ENCODE measurements around the gene EHBP1L1. TPM values are rescaled to one million over a fixed set of nuclear protein-coding genes. Genes with fewer than 3 reads are reported as not detected.

EHBP1L1 gene
- total and polyA plus RNA-seq, 2 of the 13 experiments (the other 11 are each of a cell fraction or from before 2014, with no cell fraction given), result 8.3 to 10.6 TPM

- TF ChIP-seq E2F2 (CRISPR knock-in tag; IDR thresholded peaks at IDR 0.05; ENCODE audit: borderline replicate concordance) (0 out of 2 replicates have a peak, but pooled peaks have one; percentile 32), FOXK2 (IDR thresholded peaks at IDR 0.05) (no peak), GATAD1 (CRISPR knock-in tag; IDR thresholded peaks at IDR 0.05) (0 out of 2 replicates have a peak, but pooled peaks have one; percentile 24), SMARCE1 (IDR thresholded peaks at IDR 0.05; ENCODE audit: borderline replicate concordance) (no peak), ARNTL (CRISPR knock-in tag; IDR thresholded peaks at IDR 0.05) (no peak), ZNF276 (CRISPR knock-in tag; IDR thresholded peaks at IDR 0.05; ENCODE audit: low read depth) (no peak), TEAD3 (CRISPR knock-in tag; optimal IDR thresholded peaks at IDR 0.05; ENCODE audit: borderline replicate concordance) (peak; percentile 56), ZFP36 (IDR thresholded peaks at IDR 0.05; ENCODE audit: borderline replicate concordance, low read depth, low read length, partially characterized antibody) (no peak), SAP130 (CRISPR knock-in tag; IDR thresholded peaks at IDR 0.05; ENCODE audit: low read depth) (peak; percentile 90), MAZ (IDR thresholded peaks at IDR 0.05; ENCODE audit: borderline replicate concordance, low read depth, low read length) (peak; percentile 57; the same call in 1 of the 2 replicates), MAZ (CRISPR knock-in tag; IDR thresholded peaks at IDR 0.05; ENCODE audit: low read depth) (no peak), CEBPZ (IDR thresholded peaks at IDR 0.05; ENCODE audit: low read length) (no peak), RXRB (CRISPR knock-in tag; IDR thresholded peaks at IDR 0.05; ENCODE audit: borderline replicate concordance) (peak; percentile 79), ZNF691 (CRISPR knock-in tag; IDR thresholded peaks at IDR 0.05; ENCODE audit: borderline replicate concordance, low read depth) (peak; percentile 77; the same call in 1 of the 2 replicates), NFE2 (CRISPR knock-in tag; IDR thresholded peaks at IDR 0.05) (no peak)
- TF ChIP-seq, protein P1, sequence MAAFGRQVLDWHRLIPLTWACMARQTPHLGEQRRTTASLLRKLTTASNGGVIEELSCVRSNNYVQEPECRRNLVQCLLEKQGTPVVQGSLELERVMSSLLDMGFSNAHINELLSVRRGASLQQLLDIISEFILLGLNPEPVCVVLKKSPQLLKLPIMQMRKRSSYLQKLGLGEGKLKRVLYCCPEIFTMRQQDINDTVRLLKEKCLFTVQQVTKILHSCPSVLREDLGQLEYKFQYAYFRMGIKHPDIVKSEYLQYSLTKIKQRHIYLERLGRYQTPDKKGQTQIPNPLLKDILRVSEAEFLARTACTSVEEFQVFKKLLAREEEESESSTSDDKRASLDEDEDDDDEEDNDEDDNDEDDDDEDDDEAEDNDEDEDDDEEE (CRISPR knock-in tag; IDR thresholded peaks at IDR 0.05), result no peak
- TF ChIP-seq, protein P2, sequence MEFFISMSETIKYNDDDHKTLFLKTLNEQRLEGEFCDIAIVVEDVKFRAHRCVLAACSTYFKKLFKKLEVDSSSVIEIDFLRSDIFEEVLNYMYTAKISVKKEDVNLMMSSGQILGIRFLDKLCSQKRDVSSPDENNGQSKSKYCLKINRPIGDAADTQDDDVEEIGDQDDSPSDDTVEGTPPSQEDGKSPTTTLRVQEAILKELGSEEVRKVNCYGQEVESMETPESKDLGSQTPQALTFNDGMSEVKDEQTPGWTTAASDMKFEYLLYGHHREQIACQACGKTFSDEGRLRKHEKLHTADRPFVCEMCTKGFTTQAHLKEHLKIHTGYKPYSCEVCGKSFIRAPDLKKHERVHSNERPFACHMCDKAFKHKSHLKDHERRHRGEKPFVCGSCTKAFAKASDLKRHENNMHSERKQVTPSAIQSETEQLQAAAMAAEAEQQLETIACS (CRISPR knock-in tag; IDR thresholded peaks at IDR 0.05), result no peak
- TF ChIP-seq, protein P3, sequence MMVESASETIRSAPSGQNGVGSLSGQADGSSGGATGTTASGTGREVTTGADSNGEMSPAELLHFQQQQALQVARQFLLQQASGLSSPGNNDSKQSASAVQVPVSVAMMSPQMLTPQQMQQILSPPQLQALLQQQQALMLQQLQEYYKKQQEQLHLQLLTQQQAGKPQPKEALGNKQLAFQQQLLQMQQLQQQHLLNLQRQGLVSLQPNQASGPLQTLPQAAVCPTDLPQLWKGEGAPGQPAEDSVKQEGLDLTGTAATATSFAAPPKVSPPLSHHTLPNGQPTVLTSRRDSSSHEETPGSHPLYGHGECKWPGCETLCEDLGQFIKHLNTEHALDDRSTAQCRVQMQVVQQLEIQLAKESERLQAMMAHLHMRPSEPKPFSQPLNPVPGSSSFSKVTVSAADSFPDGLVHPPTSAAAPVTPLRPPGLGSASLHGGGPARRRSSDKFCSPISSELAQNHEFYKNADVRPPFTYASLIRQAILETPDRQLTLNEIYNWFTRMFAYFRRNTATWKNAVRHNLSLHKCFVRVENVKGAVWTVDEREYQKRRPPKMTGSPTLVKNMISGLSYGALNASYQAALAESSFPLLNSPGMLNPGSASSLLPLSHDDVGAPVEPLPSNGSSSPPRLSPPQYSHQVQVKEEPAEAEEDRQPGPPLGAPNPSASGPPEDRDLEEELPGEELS (CRISPR knock-in tag; IDR thresholded peaks at IDR 0.05), result 0 out of 2 replicates have a peak, but pooled peaks have one; percentile 36
Observed at GRCh38 chr11:65555693-65556231, 20.1 kb upstream of the EHBP1L1 start (continued).

Measured in HepG2 (cell line).